Thyroid gland (tissue), 4 donors: Measurements from ENCODE around the gene TMEM170B.

Source experiments
- CTCF ChIP-seq, 6 experiments: fragments of 200-600 bp in 3 of 6; fragments of 450-650 bp in 3 of 6; sonication (generic) in 3 of 6; IDR thresholded peaks; one replicate each; pipeline ENCODE4 v1.5.1; 2016 to 2019; ENCODE audit warnings: antibody characterized with exemption in 6 of 6, mild to moderate bottlenecking in 2 of 6, inconsistent platforms in 1 of 6, moderate library complexity in 1 of 6
- POLR2A ChIP-seq, 2 donors: fragments of 450-650 bp; IDR thresholded peaks; one replicate each; pipeline ENCODE4 v1.6.1; 2017; ENCODE audit warnings: antibody characterized with exemption in 2 of 2, mild to moderate bottlenecking in 2 of 2, moderate library complexity in 1 of 2

GRCh38 chr6:11532097-11532496 is 5.5 kb upstream of the TMEM170B start:
- TF ChIP-seq CTCF (IDR thresholded peaks at IDR 0.05) (no peak), POLR2A (IDR thresholded peaks at IDR 0.05) (no peak)
